ENCODE measurements around the gene FYB1.

FYB1 gene

DNA sequence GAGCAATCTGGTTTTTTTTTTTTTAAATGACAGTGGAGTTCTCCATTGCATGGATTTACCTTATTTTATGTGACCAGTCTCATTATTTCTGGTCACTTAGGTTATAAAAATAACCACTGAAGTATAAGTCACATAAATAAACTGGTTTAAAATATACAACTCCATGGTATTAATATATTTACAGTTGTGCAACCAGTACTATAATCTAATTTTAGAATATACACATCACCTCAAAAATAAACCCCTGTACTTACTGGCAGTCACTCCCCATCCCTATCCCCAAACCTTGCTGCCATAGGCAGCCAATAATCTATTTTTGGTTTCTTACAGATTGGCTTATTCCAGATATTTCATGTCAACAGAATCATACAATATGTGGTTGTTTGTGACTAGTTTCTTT, 57.8 kb downstream of the FYB1 start:
- DNase-seq: no peak

DNA sequence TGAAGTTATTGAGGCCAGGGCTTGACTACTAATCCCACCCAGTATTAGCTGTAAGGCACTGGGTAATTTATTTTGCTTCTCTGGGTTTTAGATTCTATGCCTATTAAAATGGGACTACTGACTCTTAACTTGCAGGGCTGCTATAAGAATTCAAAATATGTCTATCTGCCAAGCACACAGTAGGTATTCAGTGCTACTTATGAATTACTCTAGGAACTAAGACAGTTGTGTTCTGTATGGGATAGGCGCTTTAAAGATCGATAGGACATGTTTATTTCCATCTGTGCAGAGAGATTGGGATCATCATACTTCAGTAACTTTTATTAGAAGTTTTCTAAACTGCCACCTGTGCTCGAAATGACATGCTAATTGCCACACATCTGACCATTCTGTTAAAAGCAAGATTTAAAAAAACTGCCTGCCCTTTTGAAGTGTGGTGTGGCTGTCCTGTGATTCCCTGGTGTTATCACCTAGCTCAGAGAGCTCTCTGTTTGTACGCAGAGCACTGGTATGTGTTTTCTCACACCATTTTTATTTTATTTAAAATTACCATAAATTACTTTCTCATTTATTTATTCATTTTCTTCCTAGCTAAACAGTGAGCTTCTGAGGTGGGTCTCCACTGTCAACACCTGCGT, 58.7 kb downstream of the FYB1 start:
- no peak for DNase-seq

- DNase-seq: no peak
Observed at GRCh38 chr5:39159811-39160490, 59.4 kb downstream of the FYB1 start.

DNA sequence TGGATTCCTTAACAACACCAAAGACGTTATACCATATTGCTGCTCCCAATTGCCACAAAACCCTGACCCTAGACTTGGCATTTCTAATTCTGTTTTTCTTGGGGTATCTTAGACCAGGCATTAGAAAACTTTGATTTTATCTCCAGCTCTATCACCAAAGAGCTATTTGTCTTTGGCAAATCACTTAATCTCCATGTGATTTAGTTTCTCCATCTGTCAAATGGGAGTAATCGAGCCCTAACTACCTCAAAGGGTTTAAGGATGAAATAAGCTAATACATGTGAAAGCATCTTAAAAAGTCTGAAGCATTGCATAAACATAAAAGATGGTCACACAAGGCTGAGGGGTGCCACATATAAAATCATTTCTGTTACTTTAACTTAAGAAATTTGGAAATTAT, 60.6 kb downstream of the FYB1 start:
- DNase-seq: no peak

GRCh38 chr5:39158127-39158593, 61.2 kb downstream of the FYB1 start:
- DNase-seq: no peak

DNA sequence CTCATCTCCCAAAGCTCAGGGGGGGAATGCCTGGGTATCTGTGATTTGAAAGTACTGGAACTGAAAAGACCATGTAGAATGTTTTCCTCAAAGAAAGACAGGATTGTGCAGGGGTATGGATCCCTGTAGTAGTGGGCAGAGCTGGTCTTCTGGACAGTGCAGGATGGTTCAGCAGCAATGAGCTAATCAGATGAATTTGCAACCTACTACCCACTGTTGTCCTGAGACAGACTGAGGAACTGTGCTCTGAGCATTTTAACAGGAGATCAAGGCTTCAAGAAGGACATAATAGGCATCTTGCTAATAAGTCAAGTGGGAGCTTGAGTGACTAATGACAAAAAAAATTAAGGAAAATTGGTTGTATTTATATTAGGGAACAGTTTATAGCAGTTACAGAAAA, 61.7 kb downstream of the FYB1 start:
- no peak for DNase-seq

DNA sequence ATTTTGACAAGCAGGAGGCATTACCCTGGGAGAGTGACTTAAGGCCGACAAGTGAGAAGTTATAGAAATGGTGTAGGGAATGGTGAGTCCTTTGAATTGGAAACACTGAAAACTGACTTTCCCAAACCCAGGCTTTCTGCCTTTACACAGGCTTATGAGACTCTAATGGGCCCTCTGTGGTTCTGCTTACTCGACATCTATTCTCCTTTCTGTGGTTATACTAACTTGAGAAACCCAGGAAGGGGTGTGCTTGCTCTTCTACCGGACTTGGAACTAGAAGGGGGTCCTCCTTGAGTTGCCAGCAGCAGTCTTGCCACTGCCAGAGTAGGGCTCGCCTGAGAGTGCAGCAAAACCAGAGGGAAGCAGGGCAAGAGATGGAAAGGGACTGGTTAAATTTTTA, 63.3 kb downstream of the FYB1 start:
- peak in 1 of 58 donors; percentile 2 for DNase-seq

GRCh38 chr5:39151745-39152144, 67.6 kb downstream of the FYB1 start:
- no peak for DNase-seq

- DNase-seq: no peak
Observed at GRCh38 chr5:39149966-39150365, 69.4 kb downstream of the FYB1 start.

- DNase-seq: no peak
Observed at GRCh38 chr5:39148983-39149534, 70.3 kb downstream of the FYB1 start.

GRCh38 chr5:39146831-39147540, 72.4 kb downstream of the FYB1 start:
- DNase-seq: peak in 1 of 58 donors; percentile 27

DNA sequence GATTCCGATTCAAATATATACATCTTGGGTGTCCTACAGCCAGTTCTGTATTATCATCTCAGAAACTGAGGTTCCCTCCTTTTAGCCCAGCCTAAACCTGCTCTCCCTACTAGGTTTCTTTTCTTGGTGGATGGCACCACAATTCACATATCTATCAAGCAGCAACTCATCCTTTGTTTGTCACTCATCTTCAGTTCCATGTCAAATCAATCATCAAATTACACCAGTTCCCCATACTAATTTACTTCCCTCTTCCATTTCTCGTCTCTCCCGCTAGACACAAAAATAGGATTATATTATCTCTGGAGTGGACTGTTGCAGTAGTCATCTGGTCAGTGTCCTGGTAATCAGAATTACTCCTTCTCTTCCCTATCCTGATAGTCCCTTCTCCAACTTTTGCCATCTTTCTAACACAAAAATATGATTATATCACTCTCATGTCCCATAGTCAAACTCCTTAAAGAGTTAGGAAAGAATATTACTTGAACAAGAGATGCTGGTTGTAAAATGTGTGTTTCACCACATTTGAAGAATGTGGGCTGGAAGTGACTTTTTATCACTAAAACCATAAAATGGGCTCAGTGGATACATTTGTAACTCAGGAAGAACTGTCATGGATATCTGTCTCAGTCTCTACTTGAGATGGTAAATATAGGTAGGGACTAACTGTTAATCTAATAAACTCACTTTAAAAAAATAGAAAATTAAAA, 76.1 kb downstream of the FYB1 start:
- no peak for DNase-seq

DNA sequence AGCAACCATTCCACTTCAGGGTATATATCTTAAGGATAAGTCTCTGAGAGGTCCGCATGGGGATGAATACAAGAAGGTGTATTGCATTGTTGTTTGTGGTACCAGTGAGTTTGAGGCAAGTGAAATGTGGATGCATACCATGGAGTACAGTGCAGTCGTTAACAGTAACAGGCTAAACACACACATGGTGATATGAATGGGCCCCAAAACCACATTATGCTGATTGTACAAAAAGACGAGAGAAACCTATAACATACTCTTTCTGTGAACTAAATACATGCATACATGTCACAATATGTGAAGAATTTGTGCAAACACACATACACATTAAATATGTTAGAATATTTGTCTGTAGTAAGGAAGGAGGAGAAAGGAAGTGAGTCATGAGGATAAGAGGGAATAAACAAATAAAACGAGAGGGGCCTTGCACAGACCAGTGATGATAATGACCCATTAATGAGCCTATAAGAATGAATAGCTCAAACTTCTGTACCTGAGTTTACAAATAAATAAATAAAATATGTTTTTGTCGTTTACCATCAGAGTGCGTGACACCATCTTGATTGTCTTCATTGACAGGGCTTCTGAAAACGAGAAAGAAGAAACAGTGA, 78.7 kb downstream of the FYB1 start:
- no peak for DNase-seq

DNA sequence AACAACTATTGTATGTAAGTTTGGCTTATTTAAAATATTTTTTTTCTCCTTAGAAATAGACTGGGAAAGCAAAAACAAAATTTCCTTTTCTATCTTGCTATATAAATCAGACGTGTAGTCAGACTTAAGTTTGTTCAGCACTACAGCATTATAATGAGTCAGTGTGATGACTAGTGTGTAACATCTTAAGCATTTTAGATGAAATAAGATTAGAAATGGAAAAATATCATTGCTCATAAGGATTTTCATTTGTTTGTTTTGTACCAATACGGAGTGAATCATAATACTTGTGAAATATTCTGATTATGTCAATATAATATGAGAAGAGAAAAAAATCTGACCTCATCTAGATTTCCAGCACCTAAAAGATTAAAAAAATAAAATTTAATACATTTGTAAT, 80.5 kb downstream of the FYB1 start:
- no peak for DNase-seq

DNA sequence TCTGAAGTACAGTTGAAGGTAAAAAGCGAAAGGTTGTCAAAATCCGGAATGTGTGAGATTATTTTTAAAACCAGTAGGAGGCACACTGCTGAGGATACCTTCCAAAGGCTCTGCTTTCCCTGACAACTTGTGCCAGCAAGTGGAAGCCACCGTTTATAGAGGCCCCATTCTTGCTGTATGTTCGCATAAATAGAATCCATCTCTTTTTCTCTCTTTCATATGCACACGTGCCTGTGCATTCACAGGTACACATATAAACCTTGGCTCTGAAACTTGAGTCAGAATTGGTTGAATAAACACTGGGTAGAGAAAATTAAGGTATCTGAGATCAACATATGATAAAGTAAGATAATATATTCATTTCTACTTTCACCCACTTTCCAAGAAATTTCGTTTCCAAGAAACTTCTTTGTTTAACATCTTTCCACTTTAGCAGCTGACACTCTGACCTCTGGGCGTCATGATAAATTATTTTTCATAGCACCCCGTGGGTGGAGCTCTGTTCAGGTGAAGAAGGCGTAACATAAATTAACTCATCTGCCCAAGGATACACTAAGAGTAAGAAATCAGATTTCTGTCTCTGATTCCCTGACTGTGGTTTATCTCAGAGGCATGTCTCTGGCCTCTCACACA, 81.4 kb downstream of the FYB1 start:
- DNase-seq: no peak

DNA sequence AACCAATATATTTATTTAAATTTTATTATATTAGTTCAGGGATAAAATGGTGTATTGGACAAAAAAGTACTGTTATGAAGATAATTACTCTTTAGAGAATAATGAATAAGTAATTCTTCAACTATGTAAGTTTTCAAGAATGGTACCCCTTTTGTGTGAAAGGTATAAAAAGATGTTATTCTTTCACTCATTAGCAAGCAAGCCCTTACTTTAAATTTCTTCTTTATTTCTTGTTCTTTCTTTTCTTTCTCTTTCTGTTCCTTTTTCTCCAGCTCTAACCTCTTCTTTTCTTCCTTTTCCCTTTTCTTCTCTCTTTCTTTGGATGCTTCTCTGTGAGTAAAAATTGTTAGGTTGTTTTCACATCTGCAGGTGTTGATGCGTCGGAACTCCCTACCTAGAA, 82.0 kb downstream of the FYB1 start:
- DNase-seq: no peak

GRCh38 chr5:39132792-39133191, 86.6 kb downstream of the FYB1 start:
- no peak for DNase-seq

DNA sequence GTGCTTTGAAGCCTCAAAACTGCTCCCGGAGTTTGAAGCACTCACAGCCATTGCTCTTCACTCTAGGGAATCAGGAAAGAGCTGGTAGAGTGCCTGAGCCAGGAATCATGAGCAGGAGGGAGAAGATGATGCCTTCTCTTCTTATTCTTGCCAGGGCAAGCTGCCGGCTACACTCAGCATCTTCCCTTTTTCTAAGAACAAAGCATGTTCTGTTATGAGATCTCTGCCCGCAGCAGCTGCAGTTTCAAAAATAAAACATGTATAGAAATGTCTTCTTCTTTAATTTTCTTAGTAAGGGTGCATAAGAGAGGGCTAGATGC, 87.3 kb downstream of the FYB1 start:
- DNase-seq: peak in 34 of 58 donors; percentile 1 to 73 (median 26)

DNA sequence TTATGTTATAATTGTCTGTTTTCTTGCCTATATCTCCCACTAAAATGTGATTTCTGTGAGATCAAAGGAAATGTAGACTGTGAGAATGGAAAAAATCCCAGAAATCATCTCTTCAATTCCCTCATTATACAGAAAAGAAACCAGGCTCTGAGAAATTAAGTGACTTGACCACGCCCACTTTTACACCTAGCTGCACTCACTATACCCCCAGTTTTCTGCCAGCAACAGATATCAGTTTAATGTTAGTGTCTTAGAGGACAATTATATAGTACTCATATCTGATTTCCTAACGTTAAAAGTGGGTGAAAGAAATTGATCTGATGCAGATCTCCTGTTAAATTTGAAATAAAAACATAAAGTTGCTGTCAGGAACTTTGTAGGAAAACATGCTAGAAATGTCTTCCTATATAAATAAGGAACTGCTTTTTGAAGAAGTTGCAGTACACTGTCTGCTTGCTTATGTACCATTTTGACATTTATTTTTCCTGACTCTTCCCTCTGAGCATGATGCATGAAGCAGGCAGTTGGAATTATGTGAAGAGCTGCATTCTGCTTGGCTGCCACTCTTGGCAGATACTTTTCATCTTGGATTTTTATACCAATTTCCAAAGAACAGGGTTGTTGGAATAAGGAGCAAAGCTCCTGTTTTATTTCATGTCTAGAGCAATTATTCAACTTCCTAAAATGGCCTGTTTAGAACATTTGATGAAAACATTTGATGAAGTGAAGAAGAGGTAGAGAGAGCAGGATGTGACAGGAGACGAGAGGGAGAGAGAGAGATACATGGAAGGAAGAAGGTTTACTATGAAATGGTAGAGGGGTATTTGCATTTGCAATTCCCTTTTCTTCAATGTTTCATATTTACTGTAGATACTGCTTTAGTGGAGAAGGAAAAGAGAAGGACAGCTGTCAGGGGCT, 87.9 kb downstream of the FYB1 start:
- peak in 1 of 58 donors; percentile 13 for DNase-seq

- no peak for DNase-seq
Observed at GRCh38 chr5:39130716-39131115, 88.6 kb downstream of the FYB1 start.

All from anterior cingulate cortex (tissue), 58 donors.